Activated effector memory CD4-positive, alpha-beta T cell treated with anti-CD3 and anti-CD28 coated beads, Interleukin-2, amount 50 U/mL, for 16 hours (primary cell): Measurements from ENCODE around the gene LGR4.
A peak's percentile ranks its signal among the peaks of the same experiment; 100 is the strongest.
"Not testable (repeated sequence)": the region's sequence is repeated elsewhere in the genome, so short reads cannot be mapped to it uniquely, and the experiment has no call there.

Experiments used
- DNase-seq: peaks from one replicate; pipeline ENCODE4 v3.0.0-alpha.2; 2020

The LGR4 gene

DNA sequence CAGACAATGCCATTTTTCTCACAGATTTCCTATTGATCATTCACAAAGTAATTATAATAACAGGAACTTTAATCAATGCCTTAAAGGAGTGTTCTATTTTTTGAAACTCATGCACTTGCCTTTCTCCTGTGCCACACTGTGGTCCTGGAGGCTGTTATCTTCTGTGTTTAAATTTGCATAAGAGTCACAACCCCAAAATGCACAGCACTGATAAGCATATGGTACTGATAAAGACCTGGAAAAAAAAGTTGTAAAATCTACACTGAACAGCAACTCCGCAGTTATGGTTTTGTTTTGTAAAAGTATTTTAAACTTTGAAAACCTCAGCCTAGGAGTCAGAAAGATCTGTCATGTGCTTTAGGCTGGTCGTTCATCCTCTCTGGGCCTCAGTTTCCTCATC lies 100.4 kb downstream of the LGR4 start:
- DNase-seq = no peak

- DNase-seq = no peak
Observed at GRCh38 chr11:27371489-27371888, 101.1 kb downstream of the LGR4 start.

DNA sequence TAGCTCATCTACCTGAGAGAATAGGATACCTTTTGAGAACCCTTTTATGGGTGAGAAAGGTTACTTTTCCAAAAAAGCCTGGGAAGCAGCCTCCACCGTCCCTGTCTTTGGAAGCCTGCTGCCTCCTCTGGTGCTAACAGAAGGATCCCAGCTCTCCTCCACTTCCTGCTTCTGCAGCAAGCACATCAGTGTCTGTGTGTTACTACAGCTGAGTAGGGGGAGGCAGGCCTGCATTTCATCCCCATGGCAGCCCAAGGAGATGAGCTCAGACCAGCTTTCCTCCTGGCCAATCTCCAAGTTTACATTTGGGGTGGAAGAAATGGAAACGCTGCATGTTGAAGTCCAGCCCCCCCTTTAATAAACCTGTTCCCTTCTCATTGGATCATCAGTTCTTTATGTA lies 102.2 kb downstream of the LGR4 start:
- no peak for DNase-seq

DNA sequence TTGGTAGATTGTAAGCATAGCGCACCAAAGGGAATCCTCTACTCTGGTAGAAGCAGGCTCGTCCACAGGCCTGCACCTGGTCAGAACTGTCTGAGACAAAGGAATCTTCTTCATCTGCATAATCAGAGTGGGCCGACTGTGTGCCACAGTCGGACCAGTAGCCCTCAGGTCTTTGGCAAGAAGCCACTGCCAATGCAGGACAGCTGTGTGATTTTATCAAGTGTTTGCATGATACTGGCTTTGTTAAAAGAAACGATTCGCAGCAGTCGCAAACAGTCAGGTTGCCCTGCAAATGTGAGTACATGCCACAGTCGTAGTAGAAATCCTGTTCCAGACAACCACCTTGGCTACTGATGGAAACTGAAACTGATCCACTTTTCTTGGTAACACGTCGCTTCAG lies 104.7 kb downstream of the LGR4 start:
- no peak for DNase-seq

- DNase-seq = no peak
Observed at GRCh38 chr11:27363576-27364117, 108.9 kb downstream of the LGR4 start.

DNA sequence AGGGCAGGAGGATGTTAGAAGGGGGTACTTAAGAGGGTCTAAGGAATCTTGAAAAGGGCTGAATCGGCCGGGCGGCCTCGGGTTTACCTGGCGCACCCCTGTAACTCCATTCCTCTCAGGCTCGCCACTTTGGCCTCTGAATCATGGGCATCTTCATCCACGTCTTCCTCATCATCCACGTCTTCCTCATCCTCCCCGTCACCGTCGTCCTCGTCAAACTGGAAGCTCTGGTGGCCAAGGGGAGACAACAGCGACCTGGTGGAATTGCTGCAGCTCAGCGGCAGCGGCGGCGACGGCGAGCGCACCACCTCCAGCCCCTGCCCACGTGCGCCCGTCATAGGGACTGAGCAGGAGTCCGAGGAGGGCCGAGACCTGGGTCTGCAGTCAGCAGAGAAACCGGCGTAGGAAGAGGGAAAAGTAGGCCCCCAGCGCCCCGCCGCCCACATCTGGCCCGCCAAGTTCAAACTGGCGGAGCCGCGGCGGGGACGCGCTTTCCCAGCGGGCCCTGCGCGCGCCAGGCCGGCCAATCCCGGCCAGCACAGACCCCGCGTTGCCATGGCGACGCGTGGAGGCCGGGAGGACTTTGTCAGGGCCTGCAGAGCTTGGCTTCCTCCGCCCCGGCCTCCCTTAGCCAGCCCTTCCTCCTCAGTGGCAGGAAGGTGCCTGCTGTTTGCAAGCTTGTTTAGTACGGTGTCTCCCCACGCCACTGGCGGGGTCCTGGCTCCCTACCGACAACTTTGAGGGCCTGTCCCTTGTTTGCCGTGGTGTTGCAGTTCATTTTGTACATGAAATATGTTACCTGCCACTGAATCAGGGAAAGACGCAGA lies 109.6 kb downstream of the LGR4 start, which contains the start of gene CCDC34:
Gene CCDC34 (minus strand): TSS at position 467 of the 827 bp plus-strand sequence. CDS start 21 bp downstream, at position 446.
- DNase-seq = peak; percentile 94

DNA sequence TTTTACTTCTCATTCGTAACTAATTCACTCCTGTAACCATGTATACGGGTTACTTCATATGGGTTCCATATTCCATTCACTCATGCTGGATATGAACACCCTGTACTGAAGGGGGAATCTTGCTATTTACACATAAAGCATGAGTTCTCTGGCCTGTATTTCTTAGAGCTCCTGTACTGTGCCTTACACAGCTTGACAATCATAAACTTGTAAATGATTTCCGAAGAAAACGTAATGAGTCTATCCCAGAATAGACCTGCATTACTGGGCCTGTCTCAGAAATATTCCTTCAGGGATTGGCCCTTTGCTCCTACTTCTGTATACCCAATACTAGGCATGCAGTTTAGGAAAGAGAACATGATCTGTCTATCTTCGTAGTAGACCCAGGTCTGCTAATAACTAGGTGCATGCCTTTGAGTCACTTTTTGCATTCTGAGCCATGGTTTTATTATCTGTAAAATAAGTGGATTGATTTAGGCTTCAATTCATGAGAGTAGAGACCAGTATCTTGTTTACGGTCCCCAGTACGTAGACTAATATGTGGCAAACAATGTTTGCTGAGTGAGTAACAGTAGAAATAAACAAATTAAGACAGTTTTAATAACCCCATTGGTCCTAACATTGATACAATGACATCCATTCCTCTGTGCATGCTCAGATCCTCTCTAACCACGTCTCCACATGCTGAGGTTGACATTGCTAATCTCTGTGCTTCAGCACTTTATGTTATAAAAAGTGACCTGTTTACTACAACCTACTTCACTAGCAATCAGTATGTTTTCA lies 110.8 kb downstream of the LGR4 start:
- no peak for DNase-seq

- DNase-seq = no peak
Observed at GRCh38 chr11:27358296-27358695, 114.3 kb downstream of the LGR4 start.

DNA sequence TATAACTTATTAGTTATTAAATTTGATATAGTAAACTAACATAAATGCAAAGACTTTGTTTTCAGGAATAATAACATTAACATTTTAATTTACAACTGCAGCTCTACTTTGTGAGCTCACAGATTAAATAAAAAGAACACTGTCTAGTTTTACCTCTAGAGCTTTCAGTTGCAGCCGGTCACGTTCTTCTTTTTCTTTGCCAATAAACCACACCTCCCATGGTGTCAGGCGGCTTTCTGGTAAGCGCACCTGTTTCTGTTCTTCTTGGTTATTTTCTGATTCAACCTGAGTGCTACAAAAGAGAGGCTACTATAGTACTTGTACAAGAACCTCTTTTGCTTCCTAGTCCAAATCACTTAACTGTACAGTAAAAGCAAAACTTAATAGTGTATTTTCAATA lies 115.3 kb downstream of the LGR4 start:
- DNase-seq = no peak

GRCh38 chr11:27356624-27357222 lies 115.9 kb downstream of the LGR4 start:
- no peak for DNase-seq

DNA sequence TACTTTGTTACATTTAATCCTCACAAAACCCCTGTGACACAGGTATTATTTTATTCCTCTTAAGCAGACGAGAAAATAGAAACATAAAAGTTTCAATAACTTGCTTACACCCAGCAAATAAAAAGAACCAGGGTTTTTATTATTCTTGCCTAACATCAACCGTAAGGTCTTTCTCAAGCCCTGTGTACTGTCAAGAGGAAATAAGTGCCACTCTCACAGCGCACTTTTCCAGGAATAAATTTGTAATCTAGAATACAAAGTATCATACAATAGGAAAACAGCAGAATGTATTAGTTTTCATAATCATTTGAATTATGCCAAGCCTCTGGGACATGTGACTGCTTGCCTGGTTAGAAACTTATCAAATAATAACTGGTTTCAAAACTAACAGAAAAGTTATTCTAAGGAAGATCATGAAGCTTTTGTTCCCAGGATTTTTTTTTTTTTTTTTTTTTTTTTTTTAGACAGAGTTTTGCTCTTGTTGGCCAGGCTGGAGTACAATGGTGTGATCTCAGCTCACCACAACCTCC lies 117.0 kb downstream of the LGR4 start:
- DNase-seq = no peak

DNA sequence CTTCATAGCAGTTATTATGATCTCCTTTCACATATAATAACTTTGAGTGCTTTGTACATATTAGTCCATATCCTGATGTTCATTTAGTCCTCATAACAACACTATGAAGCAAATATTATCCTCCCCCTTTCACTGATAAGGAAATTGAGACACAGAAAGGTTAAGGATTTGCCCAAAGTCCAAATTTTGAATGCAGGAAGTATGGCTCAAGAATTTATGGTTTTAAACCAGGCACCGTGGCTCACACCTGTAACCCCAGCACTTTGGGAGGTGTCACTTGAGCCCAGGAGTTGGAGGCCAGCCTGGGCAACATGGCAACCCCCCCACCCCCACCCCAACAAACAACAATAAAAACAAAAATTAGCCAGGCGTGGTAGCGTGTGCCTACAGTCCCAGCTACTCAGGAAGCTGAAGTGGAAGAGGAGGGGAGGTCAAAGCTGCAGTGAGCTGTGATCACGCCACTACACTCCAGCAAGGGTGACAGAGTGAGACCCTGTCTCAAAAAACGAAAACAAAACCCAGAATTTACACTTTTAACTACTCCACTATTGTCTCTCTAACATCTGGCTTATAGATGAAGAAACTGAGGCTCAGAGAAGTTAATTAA lies 118.1 kb downstream of the LGR4 start:
- DNase-seq = no peak

DNA sequence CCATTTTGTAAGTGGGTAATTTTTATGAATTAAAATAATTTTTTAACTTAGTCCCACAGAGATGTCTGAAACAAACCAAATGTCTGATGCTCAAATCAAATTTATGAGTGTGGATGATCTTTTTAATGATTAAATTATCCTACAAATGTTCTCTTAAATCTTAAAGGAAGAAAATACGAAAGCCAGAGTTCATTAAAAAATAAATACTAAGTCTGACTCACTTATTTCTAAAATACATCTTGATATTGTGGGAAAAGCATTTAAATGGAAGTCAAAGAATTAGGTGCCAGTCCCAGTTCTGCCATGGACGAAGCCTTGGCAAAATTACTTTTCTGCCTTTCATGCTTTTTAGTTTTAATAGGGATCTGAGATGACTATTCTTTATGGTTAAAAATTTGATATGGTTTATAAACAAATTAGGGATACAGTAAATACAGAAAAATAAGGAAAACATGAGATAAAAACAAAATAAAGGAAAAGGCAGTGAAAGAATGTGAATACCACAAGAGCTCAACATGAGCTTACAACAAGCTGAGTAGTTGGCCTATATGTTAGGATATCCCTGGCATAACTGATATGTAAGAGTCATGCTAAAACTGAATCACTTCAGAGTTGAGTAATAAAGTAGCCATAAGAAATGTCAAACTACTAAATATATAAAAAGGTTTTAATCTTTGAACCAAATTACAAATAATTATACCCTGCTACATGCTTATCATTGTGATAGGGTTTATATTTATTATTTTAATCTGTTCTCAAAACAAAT lies 118.8 kb downstream of the LGR4 start:
- no peak for DNase-seq

- DNase-seq = no peak
Observed at GRCh38 chr11:27352781-27353180, 119.8 kb downstream of the LGR4 start.

DNA sequence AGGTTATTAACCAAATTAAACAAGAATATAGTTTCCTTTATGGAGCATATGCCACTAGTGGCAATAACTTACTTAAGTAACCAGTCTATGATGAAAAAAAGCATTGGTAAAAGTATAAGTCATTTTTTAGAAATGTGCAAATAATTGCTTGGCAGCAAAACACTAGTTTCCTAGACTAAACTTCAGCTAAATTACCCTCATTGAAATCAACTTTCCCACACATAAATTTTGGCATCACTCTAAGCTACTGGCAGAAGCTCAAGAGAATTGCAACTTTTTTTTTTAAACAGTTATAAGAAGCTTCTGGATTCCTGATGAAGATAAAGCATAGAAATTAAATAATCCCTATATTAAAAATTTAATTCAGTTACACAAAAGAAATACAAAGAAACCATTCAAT lies 122.1 kb downstream of the LGR4 start:
- no peak for DNase-seq

DNA sequence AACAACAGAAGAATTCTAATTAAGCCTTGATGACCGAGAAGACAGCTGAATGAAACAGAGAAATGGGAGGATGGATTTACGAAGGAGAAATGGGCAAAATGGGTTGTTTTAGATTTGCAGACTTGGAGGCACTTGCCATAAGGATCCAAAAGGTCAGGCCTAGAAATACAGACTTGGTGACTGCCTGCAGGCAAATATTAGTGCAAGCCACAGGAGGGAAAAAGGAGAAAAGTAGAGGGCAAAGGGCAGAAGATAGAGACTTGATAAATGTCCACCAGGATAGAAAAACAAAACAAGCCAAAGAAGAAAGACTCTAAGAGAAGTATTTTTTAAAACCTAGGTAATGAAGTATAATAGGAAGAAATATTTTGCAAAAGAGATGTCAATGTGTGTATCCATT lies 122.7 kb downstream of the LGR4 start:
- no peak for DNase-seq

DNA sequence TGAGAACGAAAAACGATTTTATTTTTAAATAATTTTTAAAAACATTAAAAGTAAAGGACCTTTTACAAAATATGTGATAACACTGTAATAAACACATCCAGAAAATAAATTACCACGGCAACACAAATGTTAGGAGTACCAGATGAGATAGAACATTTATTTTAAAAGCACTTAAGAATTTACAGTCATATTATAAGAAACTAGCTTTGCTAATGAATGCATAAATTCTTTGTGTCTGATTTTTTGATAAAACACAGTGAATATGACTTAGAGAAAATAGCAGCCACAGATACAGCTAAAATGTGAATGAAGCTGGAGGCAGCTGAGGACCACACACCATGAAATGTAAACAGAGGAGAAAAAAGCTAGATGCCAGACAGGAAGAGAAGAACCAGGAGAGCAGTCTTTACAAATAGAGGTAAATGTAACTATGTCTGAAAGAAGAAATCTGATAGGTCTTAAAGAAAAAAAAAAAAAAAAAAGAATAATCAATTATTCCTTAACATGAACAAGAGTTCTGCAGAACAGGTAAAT lies 124.2 kb downstream of the LGR4 start:
- DNase-seq = no peak

- no peak for DNase-seq
Observed at GRCh38 chr11:27347359-27348339, 124.9 kb downstream of the LGR4 start.

DNA sequence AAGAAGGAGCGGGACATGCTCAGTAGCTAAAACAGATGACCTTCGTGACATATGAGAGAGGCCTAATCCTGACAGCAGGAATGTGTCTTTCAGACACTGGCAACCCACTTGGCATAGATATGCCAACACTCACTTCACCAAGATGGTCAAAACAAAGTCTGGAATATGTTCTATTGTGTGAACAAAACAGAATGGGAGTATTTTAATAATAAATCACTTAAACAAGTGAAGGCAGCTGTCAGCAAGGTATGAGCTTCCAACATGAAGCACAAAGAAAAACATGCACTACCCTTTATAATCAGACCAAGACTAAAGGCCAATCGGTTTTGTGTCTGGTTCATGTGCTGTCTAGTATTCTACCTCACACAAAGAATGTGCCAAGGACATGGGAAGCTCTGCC lies 132.6 kb downstream of the LGR4 start:
- no peak for DNase-seq

DNA sequence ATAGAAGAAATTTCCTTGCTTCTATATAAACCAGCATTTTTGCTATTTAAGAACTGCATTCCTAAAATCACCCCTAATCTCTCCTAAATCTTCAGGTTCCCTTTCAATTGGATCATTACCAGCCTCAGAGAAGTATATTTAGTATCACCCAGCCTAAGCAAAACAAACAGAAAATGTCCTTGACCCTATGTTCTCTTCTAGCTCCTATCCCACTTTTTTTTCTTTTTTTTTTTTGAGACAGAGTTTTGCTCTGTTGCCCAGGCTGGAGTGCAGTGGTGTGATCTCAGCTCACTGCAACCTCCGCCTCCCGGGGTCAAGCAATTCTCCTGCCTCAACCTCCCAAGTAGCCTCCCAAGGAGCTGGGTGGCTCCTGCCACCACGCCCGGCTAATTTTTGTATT lies 137.8 kb downstream of the LGR4 start:
- DNase-seq = not testable (repeated sequence)
